Nephron progenitor cell (in vitro differentiated cells): Measurements from ENCODE around the gene TTLL3.
"Not testable (repeated sequence)": the region's sequence is repeated elsewhere in the genome, so short reads cannot be mapped to it uniquely, and the experiment has no call there.

Source experiments
- DNase-seq: peaks from one replicate; pipeline ENCODE4 v3.0.0; 2021
- H3K27ac Mint-ChIP-seq: 2 replicates; pipeline ENCODE4 v1.8.0; 2021; ENCODE audit warnings: mild to moderate bottlenecking, moderate library complexity, mixed read lengths
- H3K27me3 Mint-ChIP-seq: 2 replicates; pipeline ENCODE4 v1.8.0; 2021; ENCODE audit warnings: mild to moderate bottlenecking, low read depth, mixed read lengths; ENCODE audit not compliant: poor library complexity
- H3K36me3 Mint-ChIP-seq: 2 replicates; pipeline ENCODE4 v1.8.0; 2021; ENCODE audit warnings: low read depth, mixed read lengths
- H3K4me1 Mint-ChIP-seq: 2 replicates; pipeline ENCODE4 v1.8.0; 2021; ENCODE audit warnings: mixed read lengths
- H3K4me3 Mint-ChIP-seq: 2 replicates; pipeline ENCODE4 v1.8.0; 2021; ENCODE audit warnings: mild to moderate bottlenecking, moderate library complexity, mixed read lengths
- H3K9me3 Mint-ChIP-seq: 2 replicates; pipeline ENCODE4 v1.8.0; 2021; ENCODE audit warnings: mild to moderate bottlenecking, moderate library complexity, mixed read lengths
- TF ChIP-seq, protein P1 (sequence below): fragments of 200-600 bp; sonication (generic); IDR thresholded peaks from 2 replicates; pipeline ENCODE4 v1.5.0; 2021; ENCODE audit warnings: antibody characterized with exemption

The TTLL3 gene

GRCh38 chr3:9869955-9870354, 59.9 kb downstream of the TTLL3 start:
- no peaks in the 10 kb centered on the region for H3K4me1 Mint-ChIP-seq
- H3K9me3 Mint-ChIP-seq = no peaks in the 10 kb centered on the region
- no peak overlapping the region for H3K27ac Mint-ChIP-seq
- no peak for DNase-seq
- no peak overlapping the region for H3K4me3 Mint-ChIP-seq
- H3K36me3 Mint-ChIP-seq = no peaks in the 10 kb centered on the region
- TF ChIP-seq, protein P1, sequence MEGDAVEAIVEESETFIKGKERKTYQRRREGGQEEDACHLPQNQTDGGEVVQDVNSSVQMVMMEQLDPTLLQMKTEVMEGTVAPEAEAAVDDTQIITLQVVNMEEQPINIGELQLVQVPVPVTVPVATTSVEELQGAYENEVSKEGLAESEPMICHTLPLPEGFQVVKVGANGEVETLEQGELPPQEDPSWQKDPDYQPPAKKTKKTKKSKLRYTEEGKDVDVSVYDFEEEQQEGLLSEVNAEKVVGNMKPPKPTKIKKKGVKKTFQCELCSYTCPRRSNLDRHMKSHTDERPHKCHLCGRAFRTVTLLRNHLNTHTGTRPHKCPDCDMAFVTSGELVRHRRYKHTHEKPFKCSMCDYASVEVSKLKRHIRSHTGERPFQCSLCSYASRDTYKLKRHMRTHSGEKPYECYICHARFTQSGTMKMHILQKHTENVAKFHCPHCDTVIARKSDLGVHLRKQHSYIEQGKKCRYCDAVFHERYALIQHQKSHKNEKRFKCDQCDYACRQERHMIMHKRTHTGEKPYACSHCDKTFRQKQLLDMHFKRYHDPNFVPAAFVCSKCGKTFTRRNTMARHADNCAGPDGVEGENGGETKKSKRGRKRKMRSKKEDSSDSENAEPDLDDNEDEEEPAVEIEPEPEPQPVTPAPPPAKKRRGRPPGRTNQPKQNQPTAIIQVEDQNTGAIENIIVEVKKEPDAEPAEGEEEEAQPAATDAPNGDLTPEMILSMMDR = no peak
- peaks cover 13% of the 10 kb centered on the region for H3K27me3 Mint-ChIP-seq

- Mint-ChIP-seq H3K4me1 (no peaks in the 10 kb centered on the region), H3K36me3 (no peaks in the 10 kb centered on the region), H3K27ac (no peak overlapping the region), H3K27me3 (peaks cover 17% of the 10 kb centered on the region), H3K9me3 (no peaks in the 10 kb centered on the region), H3K4me3 (no peak overlapping the region)
- TF ChIP-seq, protein P1 = no peak
- no peak for DNase-seq
Observed at GRCh38 chr3:9870978-9871377, 60.9 kb downstream of the TTLL3 start.

DNA sequence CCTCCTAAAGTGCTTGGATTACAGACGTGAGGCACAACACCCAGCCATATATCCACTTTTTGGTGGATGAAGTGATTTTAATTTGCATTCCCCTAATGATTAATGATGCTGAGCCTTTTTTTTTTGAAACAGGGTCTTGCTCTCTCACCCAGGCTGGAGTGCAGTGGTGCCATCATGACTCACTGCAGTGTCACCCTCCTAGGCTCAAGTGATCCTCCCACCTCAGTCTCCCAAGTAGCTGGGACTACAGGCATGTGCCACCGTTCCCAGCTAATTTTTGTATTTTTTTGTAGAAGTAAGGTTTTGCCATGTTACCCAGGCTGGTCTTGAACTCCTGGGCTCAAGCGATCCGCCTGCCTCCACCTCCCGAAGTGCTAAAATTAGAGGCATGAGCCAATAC, 62.0 kb downstream of the TTLL3 start:
- not testable (repeated sequence) for H3K9me3 Mint-ChIP-seq, H3K4me3 Mint-ChIP-seq, H3K27ac Mint-ChIP-seq, H3K36me3 Mint-ChIP-seq, H3K4me1 Mint-ChIP-seq, DNase-seq
- peaks cover 14% of the 10 kb centered on the region for H3K27me3 Mint-ChIP-seq

GRCh38 chr3:9875448-9875847, 65.4 kb downstream of the TTLL3 start:
- TF ChIP-seq, protein P1 = no peak
- Mint-ChIP-seq H3K9me3 (no peaks in the 10 kb centered on the region), H3K4me1 (no peaks in the 10 kb centered on the region), H3K27ac (no peak overlapping the region), H3K27me3 (peaks cover 19% of the 10 kb centered on the region), H3K36me3 (no peaks in the 10 kb centered on the region), H3K4me3 (no peak overlapping the region)
- no peak for DNase-seq

GRCh38 chr3:9876255-9876654, 66.2 kb downstream of the TTLL3 start:
- H3K27me3 Mint-ChIP-seq = peaks cover 19% of the 10 kb centered on the region
- H3K9me3 Mint-ChIP-seq, DNase-seq, H3K36me3 Mint-ChIP-seq, H3K27ac Mint-ChIP-seq, H3K4me3 Mint-ChIP-seq, H3K4me1 Mint-ChIP-seq: not testable (repeated sequence)

GRCh38 chr3:9876991-9877390, 66.9 kb downstream of the TTLL3 start:
- Mint-ChIP-seq H3K27ac (no peak overlapping the region), H3K27me3 (peaks cover 19% of the 10 kb centered on the region), H3K9me3 (no peaks in the 10 kb centered on the region), H3K4me3 (no peak overlapping the region), H3K4me1 (no peaks in the 10 kb centered on the region), H3K36me3 (no peaks in the 10 kb centered on the region)
- TF ChIP-seq, protein P1 = no peak
- no peak for DNase-seq

DNA sequence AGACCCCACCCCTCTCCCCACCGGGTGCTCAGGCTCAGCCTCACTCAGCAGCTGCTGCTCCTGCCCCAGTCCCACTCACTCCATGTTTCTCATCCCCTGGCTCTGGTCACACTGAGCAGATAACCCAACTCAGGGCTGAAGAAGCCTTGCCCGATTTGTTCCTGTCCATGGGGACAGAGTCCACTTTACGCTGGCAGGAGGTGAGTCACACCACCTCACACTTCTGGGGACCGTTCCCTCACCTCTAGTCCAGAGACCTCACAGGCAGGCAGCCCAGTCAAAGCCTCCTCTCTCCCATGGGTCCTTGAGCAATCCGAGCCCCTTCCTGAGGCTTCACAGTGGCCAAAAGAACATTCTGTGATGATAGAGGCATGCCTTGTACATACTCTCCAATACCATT, 68.6 kb downstream of the TTLL3 start:
- no peak for DNase-seq
- Mint-ChIP-seq H3K27me3 (peaks cover 19% of the 10 kb centered on the region), H3K4me3 (no peak overlapping the region), H3K9me3 (no peaks in the 10 kb centered on the region), H3K4me1 (no peaks in the 10 kb centered on the region), H3K36me3 (no peaks in the 10 kb centered on the region), H3K27ac (no peak overlapping the region)
- TF ChIP-seq, protein P1 = no peak
